IPS DF 19.7 (cell line): ENCODE data around the gene PTPRH.
"Not testable (repeated sequence)": the region's sequence is repeated elsewhere in the genome, so short reads cannot be mapped to it uniquely, and the experiment has no call there.

Experiments used
- DNase-seq: peaks from one replicate; pipeline ENCODE4 v3.0.0-alpha.2; 2013; ENCODE audit warnings: low read depth, low spot score

The PTPRH gene

DNA sequence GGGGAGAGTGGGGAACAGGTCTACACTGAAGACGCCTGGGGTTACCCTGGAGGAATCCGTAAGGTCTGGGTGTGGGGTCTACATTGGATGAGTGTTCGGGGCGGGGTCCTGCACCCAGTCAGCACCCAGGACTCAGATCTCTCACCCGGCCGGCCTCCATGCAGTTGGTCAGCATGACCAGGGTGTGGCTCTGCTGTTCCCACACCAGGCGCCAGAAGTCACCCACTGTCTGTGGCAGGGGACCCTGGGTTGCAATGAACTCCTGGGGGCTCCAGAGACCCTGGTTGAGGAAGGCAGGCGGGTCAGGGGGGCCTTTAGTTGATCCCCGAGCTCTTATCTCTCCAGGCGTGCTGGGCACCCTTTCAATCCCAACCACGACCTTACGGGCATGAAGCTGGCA, 23.2 kb downstream of the PTPRH start:
- no peak for DNase-seq

GRCh38 chr19:55181740-55182139, 27.6 kb downstream of the PTPRH start:
- no peak for DNase-seq

- no peak for DNase-seq
Observed at GRCh38 chr19:55179606-55180484, 29.5 kb downstream of the PTPRH start, which contains the start of gene SYT5. Gene SYT5 (minus strand): TSS chr19:55180289. CDS start chr19:55179041, 1,248 bp downstream.

- DNase-seq = no peak
Observed at GRCh38 chr19:55178781-55179599, 30.3 kb downstream of the PTPRH start.

DNA sequence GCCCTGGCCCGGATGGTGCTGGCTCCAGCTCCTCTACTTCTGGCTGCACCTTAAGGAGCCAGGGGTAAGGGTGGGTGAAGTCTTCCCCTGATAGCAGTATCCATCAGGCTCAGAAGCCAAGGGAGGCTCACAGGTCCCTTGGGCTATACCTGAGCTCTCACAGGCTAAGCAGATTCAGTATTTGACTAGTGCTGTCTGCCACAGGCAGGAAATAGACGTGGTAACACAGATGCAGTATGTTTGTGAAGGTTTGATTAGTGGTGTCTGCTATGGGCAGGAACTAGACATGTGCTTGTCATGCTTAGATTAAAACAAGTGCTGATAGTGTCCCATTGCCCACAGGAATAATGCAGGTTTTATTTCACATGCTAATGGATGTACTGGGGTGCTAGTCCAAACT, 33.2 kb downstream of the PTPRH start:
- DNase-seq = no peak

GRCh38 chr19:55175117-55175867, 34.0 kb downstream of the PTPRH start:
- no peak for DNase-seq

DNA sequence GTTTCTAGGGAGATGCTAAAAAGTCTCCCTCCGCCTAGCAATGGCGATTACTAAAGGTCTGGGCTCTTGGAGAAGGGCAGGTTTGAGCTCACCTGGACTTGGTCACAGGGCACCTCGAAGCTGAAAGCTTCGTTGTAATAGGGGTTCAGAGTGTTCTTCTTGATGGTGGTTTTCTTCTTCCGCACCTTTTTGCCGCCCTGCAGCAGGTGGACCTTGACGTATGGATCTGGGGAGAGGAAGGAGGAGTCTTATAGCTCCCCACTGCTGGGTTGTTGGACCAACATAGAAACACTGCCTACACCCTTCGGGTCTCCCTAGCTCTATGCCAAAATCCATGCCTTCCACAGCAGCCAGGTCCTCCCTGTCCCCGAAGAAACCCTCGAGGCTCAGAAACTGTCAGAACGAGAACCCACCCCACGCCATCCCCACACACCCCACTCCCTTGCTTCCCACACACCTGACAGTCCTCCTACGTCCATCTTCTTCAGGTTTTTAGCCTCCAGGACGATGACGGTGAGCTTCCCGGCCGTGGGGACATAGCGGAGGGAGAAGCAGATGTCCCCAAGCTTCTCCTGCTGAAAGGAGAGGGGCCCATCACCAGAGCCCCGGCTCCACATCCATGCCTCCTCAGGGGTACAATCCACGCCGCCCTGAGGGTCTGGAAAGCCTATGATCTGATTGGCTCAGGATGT, 34.7 kb downstream of the PTPRH start:
- DNase-seq = no peak

- no peak for DNase-seq
Observed at GRCh38 chr19:55173714-55174409, 35.4 kb downstream of the PTPRH start.

GRCh38 chr19:55173186-55173713, 36.1 kb downstream of the PTPRH start:
- DNase-seq = no peak

- no peak for DNase-seq
Observed at GRCh38 chr19:55172741-55173140, 36.6 kb downstream of the PTPRH start.

DNA sequence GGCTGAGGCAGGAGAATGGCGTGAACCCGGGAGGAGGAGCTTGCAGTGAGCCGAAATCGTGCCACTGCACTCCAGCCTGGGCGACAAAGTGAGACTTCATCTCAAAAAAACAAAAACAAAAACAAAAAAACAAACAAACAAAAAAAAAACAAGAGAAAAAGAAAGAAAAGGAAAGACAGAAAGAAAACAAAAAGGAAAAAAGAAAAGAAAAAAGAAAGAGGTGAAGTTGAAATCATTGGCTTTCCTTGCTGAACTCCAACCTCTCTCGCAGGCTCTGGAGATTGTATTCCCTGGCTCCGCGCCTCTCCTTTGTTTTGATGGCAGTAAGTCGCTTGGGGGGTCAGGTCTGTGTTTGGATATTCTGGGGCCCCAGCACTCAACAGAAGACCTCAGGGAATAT, 37.0 kb downstream of the PTPRH start:
- not testable (repeated sequence) for DNase-seq

- DNase-seq = no peak
Observed at GRCh38 chr19:55171440-55171839, 37.9 kb downstream of the PTPRH start.

GRCh38 chr19:55169136-55169535, 40.2 kb downstream of the PTPRH start:
- DNase-seq = no peak

- peak; percentile 94 for DNase-seq
Observed at GRCh38 chr19:55166530-55167268, 42.6 kb downstream of the PTPRH start, which contains the start of gene DNAAF3. Gene DNAAF3 (minus strand): TSS chr19:55166613. CDS start chr19:55166413, 200 bp downstream.

DNA sequence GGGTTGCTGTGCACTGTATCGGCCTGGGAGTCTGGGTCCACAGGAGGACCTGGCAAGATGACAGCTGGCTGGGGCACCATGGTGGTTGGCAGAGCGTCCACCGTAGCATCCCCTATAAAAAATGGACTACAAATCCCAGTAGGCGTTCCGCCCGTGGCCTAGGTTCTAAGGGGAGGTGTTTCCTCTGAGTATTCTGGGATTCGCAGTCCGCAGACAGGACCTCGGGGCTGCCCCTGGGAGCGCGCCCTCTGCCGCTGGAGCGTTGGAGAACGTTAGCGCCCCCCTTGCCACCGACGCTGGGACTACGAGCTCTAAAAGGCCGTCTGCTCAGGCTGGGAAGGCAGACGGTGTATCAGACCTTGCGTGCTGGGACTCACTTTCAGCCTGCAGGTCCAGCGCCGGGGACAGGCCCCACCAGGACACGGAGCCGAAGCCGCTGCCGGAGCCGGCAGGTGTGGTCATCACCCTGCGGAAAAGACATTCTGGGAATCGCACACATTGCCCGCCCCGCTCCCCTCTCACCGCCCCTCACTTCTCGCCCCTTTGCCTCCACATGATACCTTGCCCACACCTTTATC, 43.3 kb downstream of the PTPRH start:
- peak; percentile 91 for DNase-seq

DNA sequence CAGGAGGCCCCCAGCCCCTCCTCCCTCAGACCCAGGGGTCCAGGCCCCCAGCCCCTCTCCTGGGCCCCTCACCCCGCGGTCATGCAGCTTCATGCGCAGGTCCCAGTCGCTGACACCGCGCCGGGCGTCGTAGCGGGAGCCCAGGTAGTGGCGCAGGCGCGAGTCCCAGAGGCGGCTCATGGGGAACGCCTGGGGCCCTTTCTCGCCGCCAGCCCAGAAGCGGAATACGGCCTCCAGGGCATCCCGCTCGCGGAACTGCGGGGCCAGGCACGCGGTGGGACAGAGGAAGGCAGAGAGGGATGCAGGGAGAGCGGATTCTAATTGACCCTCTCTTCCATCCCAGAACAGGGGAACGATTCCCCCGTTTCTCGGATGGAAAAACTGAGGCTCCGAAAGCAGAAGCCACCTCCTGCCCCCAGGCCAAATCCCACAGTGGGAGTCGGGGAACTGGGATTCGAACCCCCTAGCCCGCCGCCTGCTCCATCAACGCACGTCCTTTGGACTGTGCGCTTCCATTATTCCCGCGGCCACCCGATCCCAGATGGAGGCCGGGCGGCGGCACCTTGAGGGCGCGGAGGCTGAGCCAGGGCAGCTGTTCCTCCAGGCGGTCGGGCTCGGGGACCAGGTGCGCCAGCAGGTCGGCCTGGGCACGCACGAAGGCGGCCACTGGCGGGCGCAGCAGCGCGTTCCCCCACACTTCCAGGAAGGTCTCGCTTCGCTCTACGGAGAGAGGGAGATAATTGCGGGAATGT, 47.6 kb downstream of the PTPRH start:
- no peak for DNase-seq

DNA sequence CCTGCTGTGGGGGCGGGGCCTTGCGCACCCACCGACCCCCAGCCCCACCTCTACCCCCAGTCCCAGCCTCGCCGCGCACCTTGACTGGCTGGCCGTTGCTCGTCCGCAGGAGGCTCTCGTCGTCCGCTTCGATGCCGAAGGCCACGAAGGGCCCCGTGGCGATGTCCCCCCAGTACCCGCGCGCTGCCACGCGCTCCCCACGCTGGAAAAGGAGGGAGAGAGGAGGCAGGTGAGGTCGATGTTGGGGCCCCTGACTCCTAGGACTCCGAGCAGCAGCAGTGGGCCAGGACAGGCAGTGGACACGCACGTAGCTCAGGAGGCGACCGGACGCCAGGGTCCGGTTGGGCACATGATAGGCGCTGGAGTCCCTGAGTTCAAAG, 48.3 kb downstream of the PTPRH start:
- no peak for DNase-seq
